Mammary epithelial cell (primary cell): ENCODE results near the gene DYNC1H1.

Source experiments
- EZH2 ChIP-seq: IDR thresholded peaks from 2 replicates; pipeline ENCODE4 v1.6.1; 2012; ENCODE audit warnings: low read length, inconsistent platforms, borderline replicate concordance
- TF ChIP-seq, protein P1 (sequence below), 2 donors: IDR thresholded peaks in 1 of 2; conservative IDR thresholded peaks in 1 of 2; 2 replicates each; pipeline ENCODE4 v1.5.1; 2011 to 2012; ENCODE audit warnings: inconsistent platforms in 2 of 2, low read length in 2 of 2, mild to moderate bottlenecking in 2 of 2, control low read depth in 1 of 2, low read depth in 1 of 2; ENCODE audit not compliant: insufficient read depth in 1 of 2; ENCODE audit errors: extremely low read depth in 1 of 2

DNA sequence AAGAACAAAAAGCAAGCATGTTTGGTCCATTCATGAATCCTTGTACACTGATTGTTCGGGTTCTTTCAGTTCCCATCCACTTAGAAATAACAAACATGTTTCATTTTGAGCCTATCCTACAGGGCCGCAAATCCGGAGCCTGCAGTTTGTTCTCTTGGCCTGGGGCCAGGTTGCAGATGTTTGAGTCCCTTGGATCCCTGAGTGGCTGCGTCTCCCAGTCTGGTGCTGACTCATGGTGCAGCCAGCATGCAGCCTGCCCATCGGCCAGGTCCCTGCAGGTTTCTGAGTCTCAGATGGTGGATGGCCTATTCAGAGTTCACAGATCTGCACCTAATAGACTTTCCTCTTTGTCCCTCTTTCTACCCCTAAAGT lies 1.9 kb upstream of the DYNC1H1 start:
- TF ChIP-seq, protein P1, sequence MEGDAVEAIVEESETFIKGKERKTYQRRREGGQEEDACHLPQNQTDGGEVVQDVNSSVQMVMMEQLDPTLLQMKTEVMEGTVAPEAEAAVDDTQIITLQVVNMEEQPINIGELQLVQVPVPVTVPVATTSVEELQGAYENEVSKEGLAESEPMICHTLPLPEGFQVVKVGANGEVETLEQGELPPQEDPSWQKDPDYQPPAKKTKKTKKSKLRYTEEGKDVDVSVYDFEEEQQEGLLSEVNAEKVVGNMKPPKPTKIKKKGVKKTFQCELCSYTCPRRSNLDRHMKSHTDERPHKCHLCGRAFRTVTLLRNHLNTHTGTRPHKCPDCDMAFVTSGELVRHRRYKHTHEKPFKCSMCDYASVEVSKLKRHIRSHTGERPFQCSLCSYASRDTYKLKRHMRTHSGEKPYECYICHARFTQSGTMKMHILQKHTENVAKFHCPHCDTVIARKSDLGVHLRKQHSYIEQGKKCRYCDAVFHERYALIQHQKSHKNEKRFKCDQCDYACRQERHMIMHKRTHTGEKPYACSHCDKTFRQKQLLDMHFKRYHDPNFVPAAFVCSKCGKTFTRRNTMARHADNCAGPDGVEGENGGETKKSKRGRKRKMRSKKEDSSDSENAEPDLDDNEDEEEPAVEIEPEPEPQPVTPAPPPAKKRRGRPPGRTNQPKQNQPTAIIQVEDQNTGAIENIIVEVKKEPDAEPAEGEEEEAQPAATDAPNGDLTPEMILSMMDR (conservative IDR thresholded peaks at IDR 0.05 in 1 of 2, IDR thresholded peaks at IDR 0.05 in 1 of 2; ENCODE audit: extremely low read depth in 1 of 2, insufficient read depth in 1 of 2, low read depth in 1 of 2, low read length in 2 of 2): no peak
- TF ChIP-seq EZH2: no peak
